WTC11 (cell line): ENCODE data around the gene MYBPHL. TPM values are rescaled to one million over a fixed set of nuclear protein-coding genes. Genes with fewer than 3 reads are reported as not detected.

Experiments used
- ATAC-seq: fragments of 200-7000 bp; cut with Tn5 transposase; 2 replicates; pipeline ENCODE4 v1.10.0; 2021; ENCODE audit warnings: mild to moderate bottlenecking, moderate library complexity
- CTCF ChIA-PET: fragments of 300-600 bp; sonication (Branson Sonifier 250); formaldehyde crosslinking; loops from one replicate; lab custom pipeline; 2021; ENCODE audit warnings: antibody characterized with exemption; lab: Charles Lee
- POLR2A ChIA-PET: fragments of 350-600 bp; sonication (Branson Sonifier 250); formaldehyde crosslinking; loops from one replicate; lab custom pipeline; 2021; ENCODE audit warnings: antibody characterized with exemption; lab: Charles Lee
- DNase-seq: peaks from one replicate; pipeline ENCODE4 v3.0.0; 2021; ENCODE audit warnings: low spot score
- H3K27ac Mint-ChIP-seq: 2 replicates; pipeline ENCODE4 v1.8.0; 2021; ENCODE audit warnings: mixed read lengths
- H3K27me3 Mint-ChIP-seq: 2 replicates; pipeline ENCODE4 v1.8.0; 2021; ENCODE audit warnings: low read depth, mild to moderate bottlenecking, moderate library complexity, mixed read lengths
- H3K36me3 Mint-ChIP-seq: 2 replicates; pipeline ENCODE4 v1.8.0; 2021; ENCODE audit warnings: mixed read lengths
- H3K4me1 Mint-ChIP-seq: 2 replicates; pipeline ENCODE4 v1.8.0; 2022; ENCODE audit warnings: mixed read lengths
- H3K4me3 Mint-ChIP-seq: 2 replicates; pipeline ENCODE4 v1.8.0; 2021; ENCODE audit warnings: mild to moderate bottlenecking, moderate library complexity, mixed read lengths
- H3K9me3 Mint-ChIP-seq: 2 replicates; pipeline ENCODE4 v1.8.0; 2021; ENCODE audit warnings: mixed read lengths
- HMGA2 ChIP-seq: fragments of 250-450 bp; sonication (Bioruptor Pico); IDR thresholded peaks from 2 replicates; pipeline ENCODE4 v1.4.0; 2021; ENCODE audit warnings: mild to moderate bottlenecking, moderate library complexity
- JAZF1 ChIP-seq: fragments of 250-450 bp; sonication (Bioruptor Pico); IDR thresholded peaks from 2 replicates; pipeline ENCODE4 v1.9.0; 2021; ENCODE audit warnings: moderate library complexity, mild to moderate bottlenecking, inconsistent platforms
- KAT7 ChIP-seq: sonication (generic); formaldehyde crosslinking; IDR thresholded peaks from 2 replicates; pipeline ENCODE4 v1.8.1; 2023; ENCODE audit warnings: missing genetic modification reagents, mild to moderate bottlenecking, borderline replicate concordance
- MYBL2 ChIP-seq: sonication (generic); formaldehyde crosslinking; IDR thresholded peaks from 2 replicates; pipeline ENCODE4 v1.8.1; 2023; ENCODE audit warnings: mild to moderate bottlenecking, moderate library complexity, missing genetic modification reagents
- RELA ChIP-seq: sonication (generic); formaldehyde crosslinking; IDR thresholded peaks from 2 replicates; pipeline ENCODE4 v1.8.1; 2022; ENCODE audit warnings: missing genetic modification reagents, mild to moderate bottlenecking, borderline replicate concordance
- RORB ChIP-seq: fragments of 250-450 bp; sonication (Bioruptor Pico); IDR thresholded peaks from 2 replicates; pipeline ENCODE4 v1.9.0; 2021; ENCODE audit warnings: mild to moderate bottlenecking
- TP53 ChIP-seq: sonication (generic); formaldehyde crosslinking; IDR thresholded peaks from 2 replicates; pipeline ENCODE4 v1.8.1; 2023; ENCODE audit warnings: mild to moderate bottlenecking, missing genetic modification reagents
- ZNF121 ChIP-seq: sonication (generic); formaldehyde crosslinking; IDR thresholded peaks from 2 replicates; pipeline ENCODE4 v1.8.0; 2023; ENCODE audit warnings: missing genetic modification reagents
- ZNF532 ChIP-seq: fragments of 250-450 bp; sonication (Bioruptor Pico); IDR thresholded peaks from 2 replicates; pipeline ENCODE4 v1.9.0; 2021; ENCODE audit warnings: mild to moderate bottlenecking, borderline replicate concordance
- total RNA-seq: library from RNA; stranded (reverse); gene quantifications from 3 replicates; pipeline ENCODE4 v1.2.3, GENCODE V29; 2021
- TF ChIP-seq, protein P1 (sequence below): sonication (generic); formaldehyde crosslinking; IDR thresholded peaks from 2 replicates; pipeline ENCODE4 v1.8.0; 2022; ENCODE audit warnings: mild to moderate bottlenecking, missing genetic modification reagents
- TF ChIP-seq, protein P2 (sequence below): sonication (generic); formaldehyde crosslinking; conservative IDR thresholded peaks from 2 replicates; pipeline ENCODE4 v1.8.1; 2022; ENCODE audit warnings: mild to moderate bottlenecking, missing genetic modification reagents

Gene MYBPHL
- total RNA-seq, 1 experiment from 2014 or later, result 1.2 TPM

DNA sequence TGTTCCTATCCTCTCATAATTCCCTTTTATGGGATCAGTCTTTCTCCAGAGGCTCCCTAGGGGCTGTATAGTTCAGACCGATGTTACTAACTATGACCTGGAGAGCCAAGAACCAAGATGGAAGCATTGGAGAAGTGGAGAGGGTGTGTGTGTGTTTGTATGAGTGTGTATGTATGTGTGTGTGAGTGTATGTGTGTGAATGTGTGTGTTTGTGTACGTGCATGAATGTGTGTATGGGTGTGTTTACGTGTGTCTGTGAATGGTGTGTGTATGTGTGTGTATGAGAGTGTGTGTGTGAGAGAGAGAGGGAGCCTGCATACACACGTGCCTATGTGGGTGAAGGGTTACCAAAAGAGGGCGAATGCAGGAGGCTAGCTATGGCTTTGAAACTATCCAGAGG, 4.9 kb downstream of the MYBPHL start:
- Mint-ChIP-seq H3K36me3 (no peaks in the 10 kb centered on the region), H3K27me3 (no peaks in the 10 kb centered on the region), H3K4me3 (no peak overlapping the region)
- CTCF ChIA-PET, result interaction anchor here (1.1 kb wide), 1 partner anchor 24 kb away, joined by 3 read pairs; no protein-coding TSS in a partner anchor
- POLR2A ChIA-PET, result no interaction called here
- no peak for ATAC-seq
- TF ChIP-seq TP53, result no peak
- TF ChIP-seq, protein P1, sequence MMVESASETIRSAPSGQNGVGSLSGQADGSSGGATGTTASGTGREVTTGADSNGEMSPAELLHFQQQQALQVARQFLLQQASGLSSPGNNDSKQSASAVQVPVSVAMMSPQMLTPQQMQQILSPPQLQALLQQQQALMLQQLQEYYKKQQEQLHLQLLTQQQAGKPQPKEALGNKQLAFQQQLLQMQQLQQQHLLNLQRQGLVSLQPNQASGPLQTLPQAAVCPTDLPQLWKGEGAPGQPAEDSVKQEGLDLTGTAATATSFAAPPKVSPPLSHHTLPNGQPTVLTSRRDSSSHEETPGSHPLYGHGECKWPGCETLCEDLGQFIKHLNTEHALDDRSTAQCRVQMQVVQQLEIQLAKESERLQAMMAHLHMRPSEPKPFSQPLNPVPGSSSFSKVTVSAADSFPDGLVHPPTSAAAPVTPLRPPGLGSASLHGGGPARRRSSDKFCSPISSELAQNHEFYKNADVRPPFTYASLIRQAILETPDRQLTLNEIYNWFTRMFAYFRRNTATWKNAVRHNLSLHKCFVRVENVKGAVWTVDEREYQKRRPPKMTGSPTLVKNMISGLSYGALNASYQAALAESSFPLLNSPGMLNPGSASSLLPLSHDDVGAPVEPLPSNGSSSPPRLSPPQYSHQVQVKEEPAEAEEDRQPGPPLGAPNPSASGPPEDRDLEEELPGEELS (CRISPR knock-in tag), result no peak
- TF ChIP-seq HMGA2 (CRISPR knock-in tag), result no peak
- no peak for TF ChIP-seq ZNF121 (CRISPR knock-in tag)
- no peak for TF ChIP-seq MYBL2 (CRISPR knock-in tag)
- TF ChIP-seq, protein P2, sequence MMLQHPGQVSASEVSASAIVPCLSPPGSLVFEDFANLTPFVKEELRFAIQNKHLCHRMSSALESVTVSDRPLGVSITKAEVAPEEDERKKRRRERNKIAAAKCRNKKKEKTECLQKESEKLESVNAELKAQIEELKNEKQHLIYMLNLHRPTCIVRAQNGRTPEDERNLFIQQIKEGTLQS (CRISPR knock-in tag), result no peak
- TF ChIP-seq ZNF532 (CRISPR knock-in tag), result no peak
- TF ChIP-seq KAT7 (CRISPR knock-in tag), result no peak
- no peak for TF ChIP-seq RORB (CRISPR knock-in tag)
- TF ChIP-seq, all 79 proteins: peak for 0
- Mint-ChIP-seq H3K27ac (no peak overlapping the region), H3K4me1 (peaks cover 14% of the 10 kb centered on the region), H3K9me3 (no peaks in the 10 kb centered on the region)
- no peak for DNase-seq

GRCh38 chr1:109300650-109301151, 6.1 kb downstream of the MYBPHL start:
- POLR2A ChIA-PET, result no interaction called here
- DNase-seq (no peak), ATAC-seq (no peak)
- no peaks in the 10 kb centered on the region for H3K27me3 Mint-ChIP-seq
- no peak overlapping the region for H3K4me3 Mint-ChIP-seq
- H3K36me3 Mint-ChIP-seq, result no peaks in the 10 kb centered on the region
- peaks cover 8% of the 10 kb centered on the region for H3K4me1 Mint-ChIP-seq
- H3K9me3 Mint-ChIP-seq, result no peaks in the 10 kb centered on the region
- no peak overlapping the region for H3K27ac Mint-ChIP-seq
- CTCF ChIA-PET, result no interaction called here
- TF ChIP-seq RELA (CRISPR knock-in tag), result no peak

DNA sequence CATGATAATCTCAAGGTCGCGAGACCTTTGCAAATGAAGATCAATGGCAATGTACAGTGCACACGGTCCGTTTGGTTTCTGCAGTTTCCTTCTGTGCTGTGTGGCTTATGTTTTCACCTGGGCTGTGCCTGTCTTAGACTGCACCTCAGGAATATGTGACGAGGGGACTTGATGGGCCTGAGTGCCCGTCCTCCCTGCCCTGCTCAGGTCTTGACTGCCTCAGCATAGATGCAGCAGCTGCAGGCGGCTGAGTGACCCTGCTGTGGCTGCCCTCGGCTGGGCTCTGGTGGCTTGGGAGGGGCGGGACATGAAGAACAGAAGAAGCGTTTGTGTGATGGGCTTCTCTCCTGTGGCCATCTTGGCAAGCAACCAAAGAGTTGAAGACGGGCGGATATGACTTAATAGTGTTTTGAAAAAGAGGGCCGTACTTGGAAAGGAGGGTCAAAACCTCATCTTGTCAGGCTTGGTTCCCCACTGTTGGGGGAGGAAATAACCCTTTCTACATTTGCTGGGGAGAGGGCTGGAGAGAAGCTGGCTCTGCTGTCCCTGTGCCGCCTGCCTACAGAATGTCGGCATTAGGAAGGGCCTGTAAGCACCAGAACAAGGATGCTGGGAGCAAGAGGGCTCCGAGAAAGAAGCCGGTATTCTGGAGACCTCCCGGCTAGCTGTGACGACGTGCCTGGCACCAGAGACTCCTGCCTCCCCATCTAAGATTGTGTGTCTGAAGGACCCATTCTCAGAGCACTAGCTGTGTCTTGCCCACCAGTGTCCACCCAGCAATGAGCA, 7.1 kb downstream of the MYBPHL start:
- Mint-ChIP-seq H3K36me3 (no peaks in the 10 kb centered on the region), H3K27me3 (no peaks in the 10 kb centered on the region), H3K4me1 (peaks cover 7% of the 10 kb centered on the region; the same call in 1 of the 2 replicates), H3K4me3 (no peak overlapping the region), H3K27ac (no peak overlapping the region), H3K9me3 (no peaks in the 10 kb centered on the region)
- ChIA-PET CTCF (no interaction called here), POLR2A (no interaction called here)
- ATAC-seq (no peak), DNase-seq (no peak)
- no peak for TF ChIP-seq JAZF1 (CRISPR knock-in tag)
